K562 treated with DMSO at 1 percent for 48 hours (cell line): ENCODE data around the gene UTP14A. TPM values are rescaled to one million over a fixed set of nuclear protein-coding genes. Genes with fewer than 3 reads are reported as not detected.

Experiments
- total RNA-seq: library from RNA; unstranded; fragments of 300-600 nt; gene quantifications from 2 replicates; pipeline ENCODE4 v1.2.3, GENCODE V29; 2022; ENCODE audit warnings: low replicate concordance; ENCODE audit errors: extremely low read depth

Gene UTP14A, protein sequence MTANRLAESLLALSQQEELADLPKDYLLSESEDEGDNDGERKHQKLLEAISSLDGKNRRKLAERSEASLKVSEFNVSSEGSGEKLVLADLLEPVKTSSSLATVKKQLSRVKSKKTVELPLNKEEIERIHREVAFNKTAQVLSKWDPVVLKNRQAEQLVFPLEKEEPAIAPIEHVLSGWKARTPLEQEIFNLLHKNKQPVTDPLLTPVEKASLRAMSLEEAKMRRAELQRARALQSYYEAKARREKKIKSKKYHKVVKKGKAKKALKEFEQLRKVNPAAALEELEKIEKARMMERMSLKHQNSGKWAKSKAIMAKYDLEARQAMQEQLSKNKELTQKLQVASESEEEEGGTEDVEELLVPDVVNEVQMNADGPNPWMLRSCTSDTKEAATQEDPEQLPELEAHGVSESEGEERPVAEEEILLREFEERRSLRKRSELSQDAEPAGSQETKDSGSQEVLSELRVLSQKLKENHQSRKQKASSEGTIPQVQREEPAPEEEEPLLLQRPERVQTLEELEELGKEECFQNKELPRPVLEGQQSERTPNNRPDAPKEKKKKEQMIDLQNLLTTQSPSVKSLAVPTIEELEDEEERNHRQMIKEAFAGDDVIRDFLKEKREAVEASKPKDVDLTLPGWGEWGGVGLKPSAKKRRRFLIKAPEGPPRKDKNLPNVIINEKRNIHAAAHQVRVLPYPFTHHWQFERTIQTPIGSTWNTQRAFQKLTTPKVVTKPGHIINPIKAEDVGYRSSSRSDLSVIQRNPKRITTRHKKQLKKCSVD
- total RNA-seq = not detected in 2 replicates

DNA sequence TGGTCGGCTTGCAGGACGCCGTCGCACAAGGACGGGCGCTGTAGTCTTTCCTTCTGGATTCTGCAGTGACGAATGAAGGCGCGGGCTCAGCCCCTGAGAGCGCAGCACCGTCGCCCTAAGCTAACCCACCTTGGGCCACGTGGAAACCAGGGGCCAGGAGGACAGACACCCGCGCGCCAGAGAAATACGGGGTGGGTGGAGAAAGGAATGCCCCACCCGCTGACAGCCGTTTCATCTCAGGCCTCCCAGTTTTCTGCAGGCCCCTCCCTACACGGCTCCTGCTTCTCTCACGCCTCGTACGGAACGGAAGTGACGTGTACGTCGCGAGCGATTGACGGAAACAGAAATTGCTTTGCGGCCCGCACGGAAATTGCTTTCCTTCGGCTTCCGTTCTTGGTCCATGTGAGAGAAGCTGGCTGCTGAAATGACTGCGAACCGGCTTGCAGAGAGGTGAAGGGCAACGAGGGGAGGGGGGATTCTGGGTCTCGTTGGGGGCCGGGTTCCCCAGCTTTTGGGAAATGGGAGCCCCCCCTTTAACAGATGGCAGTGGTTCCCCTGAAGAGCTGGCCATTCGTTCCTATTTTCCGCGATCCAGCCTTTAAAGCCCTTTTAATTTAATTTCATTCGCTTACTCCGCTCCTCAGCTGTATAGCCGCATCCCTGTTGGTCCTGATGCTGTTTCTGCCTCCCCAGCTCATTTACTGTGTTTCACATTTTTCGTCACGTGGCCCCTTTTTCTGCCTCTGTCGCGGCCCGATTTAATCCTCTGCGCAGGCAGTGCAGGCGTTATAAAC is at the start of gene UTP14A:
Gene UTP14A, plus strand, starts transcription at position 378 of the 794 bp plus-strand sequence. Its CDS starts 47 bp downstream, at position 425.

Other genes starting within 250 kb of the UTP14A start
- not detected in 2 replicates for gene XPNPEP2, start 167.2 kb upstream of the UTP14A start, total RNA-seq
- gene SASH3, start 126.2 kb upstream of the UTP14A start, total RNA-seq = not detected in 2 replicates
- gene ZDHHC9, start 62.3 kb upstream of the UTP14A start, total RNA-seq = not detected in 2 replicates
- not detected in 2 replicates for gene BCORL1, start 76.5 kb downstream of the UTP14A start, total RNA-seq
- gene ELF4, start 204.3 kb downstream of the UTP14A start, total RNA-seq = 93.7 TPM in 1 of 2 replicates, not detected in the other